GM23338 (cell line): Measurements from ENCODE around the gene NEU1. TPM values are rescaled to one million over a fixed set of nuclear protein-coding genes. Genes with fewer than 3 reads are reported as not detected.

Experiments used
- ATAC-seq: fragments of 200-7000 bp; cut with Tn5 transposase; 3 replicates; pipeline ENCODE4 v1.9.1; 2020
- DNase-seq: peaks from one replicate; pipeline ENCODE4 v3.0.0-alpha.2; 2015; ENCODE audit warnings: low spot score
- H2AFZ ChIP-seq: fragments of 200-600 bp; sonication (generic); 2 replicates; pipeline ENCODE4 v1.8.0; 2016; ENCODE audit warnings: antibody characterized with exemption, mild to moderate bottlenecking, moderate library complexity
- H3F3A ChIP-seq: fragments of 200-600 bp; sonication (generic); replicated peaks from 2 replicates; pipeline ENCODE4 v1.8.0; 2017; ENCODE audit warnings: antibody characterized with exemption, mixed run types, low read depth
- H3K27ac ChIP-seq: fragments of 200-600 bp; sonication (generic); 2 replicates; pipeline ENCODE4 v1.6.1; 2016; ENCODE audit warnings: low read depth
- H3K27me3 ChIP-seq: fragments of 200-600 bp; sonication (generic); 2 replicates; pipeline ENCODE4 v1.8.0; 2016; ENCODE audit warnings: mild to moderate bottlenecking, mixed run types, moderate library complexity; ENCODE audit not compliant: insufficient read depth
- H3K36me3 ChIP-seq: fragments of 200-600 bp; sonication (generic); 2 replicates; pipeline ENCODE4 v1.8.0; 2016; ENCODE audit warnings: mild to moderate bottlenecking; ENCODE audit not compliant: insufficient read depth
- H3K4me1 ChIP-seq: fragments of 200-600 bp; sonication (generic); 2 replicates; pipeline ENCODE4 v1.8.0; 2016; ENCODE audit warnings: mild to moderate bottlenecking, moderate library complexity; ENCODE audit not compliant: insufficient read depth
- H3K4me2 ChIP-seq: fragments of 200-600 bp; sonication (generic); 2 replicates; pipeline ENCODE4 v1.7.1; 2017; ENCODE audit warnings: mixed run types
- H3K4me3 ChIP-seq: fragments of 200-600 bp; sonication (generic); 2 replicates; pipeline ENCODE4 v1.6.1; 2016; ENCODE audit warnings: mixed run types
- H3K79me2 ChIP-seq: fragments of 200-600 bp; sonication (generic); replicated peaks from 2 replicates; pipeline ENCODE4 v1.8.0; 2017; ENCODE audit warnings: mild to moderate bottlenecking; ENCODE audit not compliant: insufficient read depth
- H3K9me2 ChIP-seq: fragments of 200-600 bp; sonication (generic); 2 replicates; pipeline ENCODE4 v1.8.0; 2017; ENCODE audit not compliant: insufficient read depth
- H4K20me1 ChIP-seq: fragments of 200-600 bp; sonication (generic); replicated peaks from 2 replicates; pipeline ENCODE4 v1.8.0; 2017; ENCODE audit warnings: mild to moderate bottlenecking; ENCODE audit not compliant: insufficient read depth
- H3K27ac Mint-ChIP-seq: 2 replicates; pipeline ENCODE4 v1.8.0; 2020; ENCODE audit warnings: inconsistent platforms, mild to moderate bottlenecking, moderate library complexity, mixed read lengths
- H3K27me3 Mint-ChIP-seq: 3 replicates; pipeline ENCODE4 v1.8.0; 2022; ENCODE audit warnings: low read depth, mild to moderate bottlenecking, moderate library complexity, mixed read lengths, inconsistent platforms; ENCODE audit not compliant: insufficient read depth, poor library complexity
- H3K36me3 Mint-ChIP-seq: 3 replicates; pipeline ENCODE4 v1.8.0; 2021; ENCODE audit warnings: low read depth, mild to moderate bottlenecking, inconsistent platforms, moderate library complexity, mixed read lengths
- H3K4me1 Mint-ChIP-seq: 3 replicates; pipeline ENCODE4 v1.8.0; 2020; ENCODE audit warnings: mild to moderate bottlenecking, inconsistent platforms, mixed read lengths
- H3K4me3 Mint-ChIP-seq: 3 replicates; pipeline ENCODE4 v1.8.0; 2021; ENCODE audit warnings: moderate library complexity, mild to moderate bottlenecking, inconsistent platforms, mixed read lengths
- H3K9me3 Mint-ChIP-seq: 3 replicates; pipeline ENCODE4 v1.8.0; 2020; ENCODE audit warnings: moderate library complexity, mild to moderate bottlenecking, inconsistent platforms, mixed read lengths
- CREB1 ChIP-seq: fragments of 250-450 bp; sonication (Bioruptor Pico); IDR thresholded peaks from 2 replicates; pipeline ENCODE4 v1.5.0; 2020; ENCODE audit warnings: low read depth, mild to moderate bottlenecking, moderate library complexity
- CTCF ChIP-seq, 2 experiments: fragments of 200-600 bp in 1 of 2; sonication (generic) in 1 of 2; conservative IDR thresholded peaks; 2 replicates each; pipeline versions ENCODE4 v1.5.1 to v1.6.1; 2016 to 2017; ENCODE audit warnings: antibody characterized with exemption in 2 of 2, low read depth in 2 of 2, mild to moderate bottlenecking in 2 of 2, moderate library complexity in 1 of 2
- ETS1 ChIP-seq: IDR thresholded peaks from 2 replicates; pipeline ENCODE4 v1.6.1; 2016; ENCODE audit warnings: antibody characterized with exemption
- EZH2 ChIP-seq: fragments of 200-600 bp; sonication (generic); IDR thresholded peaks from one replicate; pipeline ENCODE4 v1.8.0; 2017; ENCODE audit warnings: antibody characterized with exemption, mild to moderate bottlenecking, low read depth; ENCODE audit not compliant: unreplicated experiment
- EZH2phosphoT487 ChIP-seq: fragments of 200-600 bp; sonication (generic); IDR thresholded peaks from one replicate; pipeline ENCODE4 v1.8.1; 2018; ENCODE audit warnings: antibody characterized with exemption; ENCODE audit not compliant: unreplicated experiment
- JUNB ChIP-seq: IDR thresholded peaks from one replicate; pipeline ENCODE4 v1.6.1; 2016; ENCODE audit warnings: antibody characterized with exemption; ENCODE audit not compliant: unreplicated experiment
- NANOG ChIP-seq: IDR thresholded peaks from 2 replicates; pipeline ENCODE4 v1.6.1; 2016; ENCODE audit warnings: antibody characterized with exemption, borderline replicate concordance
- POLR2AphosphoS5 ChIP-seq: IDR thresholded peaks from 2 replicates; pipeline ENCODE4 v1.6.1; 2016; ENCODE audit warnings: antibody characterized with exemption, low read depth
- REST ChIP-seq: IDR thresholded peaks from one replicate; pipeline ENCODE4 v1.6.1; 2018; ENCODE audit warnings: antibody characterized with exemption; ENCODE audit not compliant: unreplicated experiment
- STAT1 ChIP-seq: IDR thresholded peaks from one replicate; pipeline ENCODE4 v1.6.1; 2016; ENCODE audit warnings: antibody characterized with exemption; ENCODE audit not compliant: unreplicated experiment
- ZNF114 ChIP-seq: fragments of 250-450 bp; sonication (Bioruptor Pico); IDR thresholded peaks from 2 replicates; pipeline ENCODE4 v1.5.0; 2020; ENCODE audit warnings: mild to moderate bottlenecking, moderate library complexity
- ZNF331 ChIP-seq: fragments of 250-450 bp; sonication (Bioruptor Pico); IDR thresholded peaks from 2 replicates; pipeline ENCODE4 v1.5.0; 2020; ENCODE audit warnings: low read depth, mild to moderate bottlenecking, moderate library complexity
- ZNF462 ChIP-seq: fragments of 250-450 bp; sonication (Bioruptor Pico); IDR thresholded peaks from 2 replicates; pipeline ENCODE4 v1.5.0; 2020; ENCODE audit warnings: mild to moderate bottlenecking, moderate library complexity
- polyA plus RNA-seq: library from polyadenylated mRNA; unstranded; fragments of >200 nt; fragmentation: Nextera tagmentation; extraction: Ambion mirVana; gene quantifications from 2 replicates; pipeline ENCODE4 v1.2.1, GENCODE V29; 2016
- total RNA-seq: library from RNA; depleted of rRNA; stranded (reverse); fragments of >200 nt; shearing (Covaris generic); gene quantifications from 2 replicates; pipeline ENCODE4 v1.2.3, GENCODE V29; 2014

Gene NEU1
- total and polyA plus RNA-seq, 2 experiments from 2014 or later: 31.4 to 47.4 TPM

GRCh38 chr6:31881136-31881859 lies 18.7 kb upstream of the NEU1 start:
- Mint-ChIP-seq H3K4me1 (peaks cover 8% of the 10 kb centered on the region), H3K4me3 (no peak overlapping the region), H3K27me3 (peaks cover 3% of the 10 kb centered on the region), H3K36me3 (peaks cover 69% of the 10 kb centered on the region), H3K27ac (no peak overlapping the region), H3K9me3 (no peaks in the 10 kb centered on the region; the same call in 2 of the 3 replicates)
- Histone ChIP-seq H3K9me2 (no peaks in the 10 kb centered on the region), H2AFZ (no peak overlapping the region), H3K4me1 (peaks cover 4% of the 10 kb centered on the region; the same call in 1 of the 2 replicates), H3K36me3 (peaks cover 28% of the 10 kb centered on the region), H4K20me1 (peaks cover 12% of the 10 kb centered on the region), H3K79me2 (no peaks in the 10 kb centered on the region), H3K4me3 (no peak overlapping the region), H3K4me2 (no peak overlapping the region), H3K27ac (no peak overlapping the region), H3K27me3 (no peaks in the 10 kb centered on the region), H3F3A (peaks cover 14% of the 10 kb centered on the region)
- TF ChIP-seq ZNF114: no peak
- TF ChIP-seq POLR2AphosphoS5: no peak
- no peak for TF ChIP-seq CREB1
- TF ChIP-seq ETS1: no peak
- TF ChIP-seq REST: no peak
- no peak for TF ChIP-seq ZNF331 (CRISPR knock-in tag)
- TF ChIP-seq ZNF462 (CRISPR knock-in tag): no peak
- TF ChIP-seq JUNB: no peak
- no peak for TF ChIP-seq CTCF (conservative IDR thresholded peaks at IDR 0.05; ENCODE audit: low read depth in 2 of 2)
- TF ChIP-seq EZH2phosphoT487: no peak
- no peak for TF ChIP-seq EZH2
- TF ChIP-seq STAT1: no peak
- TF ChIP-seq NANOG: no peak
- DNase-seq (no peak), ATAC-seq (no peak)
